GM12892 (cell line): ENCODE results near the gene MAP3K5.

Source experiments
- POLR2A ChIP-seq: IDR thresholded peaks from 2 replicates; pipeline ENCODE4 v1.6.1; 2011; ENCODE audit warnings: low read depth, low read length, control low read depth
- POLR2AphosphoS5 ChIP-seq: IDR thresholded peaks from 2 replicates; pipeline ENCODE4 v1.6.1; 2011; ENCODE audit warnings: low read depth, low read length, control low read depth
- TAF1 ChIP-seq: IDR thresholded peaks from 2 replicates; pipeline ENCODE4 v1.6.1; 2011; ENCODE audit warnings: low read depth, mild to moderate bottlenecking, control low read depth, low read length, borderline replicate concordance

DNA sequence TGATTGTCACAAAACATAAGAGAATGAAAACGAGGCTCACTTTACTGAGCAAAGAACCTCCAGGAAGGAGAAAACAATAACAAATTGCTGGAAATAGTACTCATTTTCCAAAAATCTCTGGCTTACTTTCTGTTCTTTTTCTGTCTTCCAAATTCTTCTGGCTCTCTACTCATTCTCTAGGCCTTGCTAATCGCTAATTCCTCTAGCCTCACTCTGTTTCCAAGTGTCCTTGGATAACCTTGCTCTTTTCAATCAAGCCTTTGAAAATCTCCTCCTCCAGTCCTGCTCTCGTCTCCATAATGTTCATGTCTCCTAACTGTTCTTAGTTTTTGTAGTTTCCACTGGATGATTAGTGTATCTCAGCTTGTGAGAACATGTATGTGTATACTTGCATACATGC lies 145.9 kb downstream of the MAP3K5 start:
- no peak for TF ChIP-seq POLR2AphosphoS5
- TF ChIP-seq POLR2A, result no peak
- TF ChIP-seq TAF1, result no peak
